SK-N-SH (cell line): Measurements from ENCODE around the gene CCDC197. TPM values are rescaled to one million over a fixed set of nuclear protein-coding genes. Genes with fewer than 3 reads are reported as not detected.

ENCODE experiments used
- CTCF ChIA-PET: fragments of 300-600, 350-600 bp; formaldehyde crosslinking; extraction: SDS; loops from one replicate; lab custom pipeline; 2021; lab: Yijun Ruan, JAX
- POLR2A ChIA-PET: fragments of 350-600 bp; sonication (Branson Sonifier 250); formaldehyde crosslinking; extraction: SDS; loops from one replicate; lab custom pipeline; 2020; ENCODE audit warnings: antibody characterized with exemption, inconsistent platforms; lab: Yijun Ruan, JAX
- DNase-seq: peaks from one replicate; pipeline ENCODE4 v3.0.0; 2012
- H2AFZ ChIP-seq: fragments of 200-600 bp; sonication (generic); 2 replicates; pipeline ENCODE4 v1.8.1; 2016; ENCODE audit warnings: antibody characterized with exemption, mild to moderate bottlenecking, low read depth
- H3F3A ChIP-seq: fragments of 200-600 bp; sonication (generic); replicated peaks from 2 replicates; pipeline ENCODE3; 2016; ENCODE audit warnings: antibody characterized with exemption, mild to moderate bottlenecking; ENCODE audit not compliant: insufficient read depth
- H3K27ac ChIP-seq, 2 experiments: fragments of 200-500 bp in 1 of 2; fragments of 200-600 bp in 1 of 2; sonication (Bioruptor generic) in 1 of 2; sonication (generic), shearing (Covaris generic) in 1 of 2; 2 replicates each; pipeline versions ENCODE4 v1.5.1 to v1.6.1; 2014 to 2016; ENCODE audit warnings: low read depth in 2 of 2, inconsistent platforms in 1 of 2, low read length in 1 of 2, mild to moderate bottlenecking in 1 of 2, mixed read lengths in 1 of 2
- H3K27me3 ChIP-seq: fragments of 200-600 bp; sonication (generic), shearing (Covaris generic); 2 replicates; pipeline ENCODE4 v1.6.1; 2016; ENCODE audit warnings: mixed run types; ENCODE audit not compliant: insufficient read depth
- H3K36me3 ChIP-seq, 2 experiments: fragments of 200-500 bp in 1 of 2; fragments of 200-600 bp in 1 of 2; sonication (Bioruptor generic) in 1 of 2; sonication (generic) in 1 of 2; replicated peaks in 1 of 2; 2 replicates each; pipeline versions ENCODE3 to v1.5.1; 2014 to 2016; ENCODE audit warnings: low read length in 1 of 2, mild to moderate bottlenecking in 1 of 2; ENCODE audit not compliant: insufficient read depth in 2 of 2, control insufficient read depth in 1 of 2
- H3K4me1 ChIP-seq, 2 experiments: fragments of 200-500 bp in 1 of 2; fragments of 200-600 bp in 1 of 2; sonication (Bioruptor generic) in 1 of 2; sonication (generic), shearing (Covaris generic) in 1 of 2; 2 replicates each; pipeline versions ENCODE4 v1.5.1 to v1.6.1; 2014 to 2016; ENCODE audit warnings: low read depth in 1 of 2, low read length in 1 of 2, mixed run types in 1 of 2; ENCODE audit not compliant: insufficient read depth in 2 of 2, control insufficient read depth in 1 of 2
- H3K4me2 ChIP-seq: fragments of 200-600 bp; sonication (generic), shearing (Covaris generic); 2 replicates; pipeline ENCODE4 v1.6.1; 2017; ENCODE audit warnings: mixed run types
- H3K4me3 ChIP-seq, 2 experiments: fragments of 200-500 bp in 1 of 2; fragments of 200-600 bp in 1 of 2; sonication (Bioruptor generic) in 1 of 2; sonication (generic), shearing (Covaris generic) in 1 of 2; 2 replicates each; pipeline versions ENCODE4 v1.5.1 to v1.8.1; 2014 to 2016; ENCODE audit warnings: low read depth in 2 of 2, inconsistent platforms in 1 of 2, low read length in 1 of 2, mild to moderate bottlenecking in 1 of 2, mixed read lengths in 1 of 2, moderate library complexity in 1 of 2
- H3K79me2 ChIP-seq: fragments of 200-600 bp; sonication (generic); 2 replicates; pipeline ENCODE4 v1.8.1; 2017; ENCODE audit warnings: mild to moderate bottlenecking; ENCODE audit not compliant: insufficient read depth
- H3K9ac ChIP-seq: fragments of 200-600 bp; sonication (generic); 2 replicates; pipeline ENCODE4 v1.6.1; 2017; ENCODE audit warnings: mixed run types
- H3K9me2 ChIP-seq: fragments of 200-600 bp; sonication (generic); 2 replicates; pipeline ENCODE4 v1.6.1; 2017; ENCODE audit warnings: mixed run types
- H3K9me3 ChIP-seq: fragments of 200-600 bp; sonication (generic); 2 replicates; pipeline ENCODE4 v1.6.1; 2017; ENCODE audit warnings: mixed run types, mild to moderate bottlenecking, moderate library complexity
- H4K20me1 ChIP-seq: fragments of 200-600 bp; sonication (generic); 2 replicates; pipeline ENCODE4 v1.6.1; 2017; ENCODE audit warnings: mild to moderate bottlenecking, mixed run types; ENCODE audit not compliant: insufficient read depth
- CTCF ChIP-seq: fragments of 200-600 bp; sonication (generic); IDR thresholded peaks from 2 replicates; pipeline ENCODE4 v1.6.1; 2017; ENCODE audit warnings: antibody characterized with exemption, mild to moderate bottlenecking, moderate library complexity
- EP300 ChIP-seq, 2 experiments: IDR thresholded peaks; 2 replicates each; pipeline versions ENCODE4 v1.4.0 to v1.6.1; 2012; ENCODE audit warnings: borderline replicate concordance in 1 of 2, low read depth in 1 of 2, low read length in 1 of 2
- FOSL2 ChIP-seq: IDR thresholded peaks from 2 replicates; pipeline ENCODE4 v1.4.0; 2012; ENCODE audit warnings: low read depth, mild to moderate bottlenecking, moderate library complexity, borderline replicate concordance
- FOXJ3 ChIP-seq: sonication (generic); formaldehyde crosslinking; IDR thresholded peaks from 2 replicates; pipeline ENCODE4 v1.5.1; 2020; ENCODE audit warnings: mild to moderate bottlenecking, missing genetic modification reagents
- FOXM1 ChIP-seq: IDR thresholded peaks from 2 replicates; pipeline ENCODE4 v1.4.0; 2012; ENCODE audit warnings: low read depth, mild to moderate bottlenecking
- GABPA ChIP-seq: IDR thresholded peaks from 2 replicates; pipeline ENCODE4 v1.4.0; 2012; ENCODE audit warnings: low read depth, mild to moderate bottlenecking
- NFIC ChIP-seq: IDR thresholded peaks from 2 replicates; pipeline ENCODE4 v1.4.0; 2012; ENCODE audit warnings: borderline replicate concordance
- RXRA ChIP-seq: IDR thresholded peaks from 2 replicates; pipeline ENCODE4 v1.4.0; 2012; ENCODE audit warnings: low read depth, mild to moderate bottlenecking, borderline replicate concordance
- SIN3A ChIP-seq: IDR thresholded peaks from 2 replicates; pipeline ENCODE4 v1.6.1; 2012; ENCODE audit warnings: low read depth, mild to moderate bottlenecking, low read length, moderate library complexity, borderline replicate concordance
- SMC3 ChIP-seq: IDR thresholded peaks from 2 replicates; pipeline ENCODE4 v1.6.1; 2012; ENCODE audit warnings: low read depth, low read length, improper control_type of control experiment
- USF2 ChIP-seq: fragments of 150-350 bp; IDR thresholded peaks from 2 replicates; pipeline ENCODE4 v1.6.1; 2017; ENCODE audit warnings: antibody characterized with exemption, low read length, low read depth, borderline replicate concordance
- ZBTB33 ChIP-seq: IDR thresholded peaks from 2 replicates; pipeline ENCODE4 v1.4.0; 2012; ENCODE audit warnings: low read depth, borderline replicate concordance
- WGBS: methylation state at CpG from one replicate; pipeline ENCODE4 v1.1.6; 2017; ENCODE audit warnings: low lambda C conversion rate; 5-methylcytosine and 5-hydroxymethylcytosine counted together
- polyA plus RNA-seq, 3 experiments: library from polyadenylated mRNA; depleted of rRNA; stranded (reverse); fragments of >200 nt; gene quantifications; 2 replicates each; pipeline ENCODE4 v1.2.3, GENCODE V29; 2012
- TF ChIP-seq, protein P1 (sequence below): fragments of 150-350 bp; IDR thresholded peaks from 2 replicates; pipeline ENCODE4 v1.6.1; 2016; ENCODE audit warnings: mild to moderate bottlenecking, low read depth, low read length
- TF ChIP-seq, protein P2 (sequence below): IDR thresholded peaks from 2 replicates; pipeline ENCODE4 v1.4.0; 2012; ENCODE audit warnings: low read depth

The CCDC197 gene
- polyA plus RNA-seq, 1 of the 3 experiments (the other 2 are of a cell fraction): not detected

DNA sequence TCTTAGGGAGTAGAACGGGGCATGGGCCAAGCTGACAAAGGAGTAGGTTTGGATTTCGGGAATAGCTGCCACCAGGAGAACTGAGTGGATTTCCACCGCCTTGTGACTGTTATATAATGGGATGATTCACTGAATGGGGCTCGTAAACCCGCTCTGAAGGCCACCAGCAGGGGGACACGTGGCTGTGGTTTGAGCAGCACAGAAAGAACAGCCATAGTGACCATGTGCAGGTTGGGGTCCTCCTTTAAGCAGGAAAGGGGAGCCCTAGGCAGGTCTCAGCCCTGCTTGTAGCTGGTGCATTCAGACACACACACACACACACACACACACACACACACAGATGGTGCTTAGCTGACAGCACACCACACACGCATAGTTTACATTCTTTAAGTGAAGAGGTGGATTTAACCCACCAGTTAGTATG lies 12.1 kb upstream of the CCDC197 start (continued):
- TF ChIP-seq, protein P1, sequence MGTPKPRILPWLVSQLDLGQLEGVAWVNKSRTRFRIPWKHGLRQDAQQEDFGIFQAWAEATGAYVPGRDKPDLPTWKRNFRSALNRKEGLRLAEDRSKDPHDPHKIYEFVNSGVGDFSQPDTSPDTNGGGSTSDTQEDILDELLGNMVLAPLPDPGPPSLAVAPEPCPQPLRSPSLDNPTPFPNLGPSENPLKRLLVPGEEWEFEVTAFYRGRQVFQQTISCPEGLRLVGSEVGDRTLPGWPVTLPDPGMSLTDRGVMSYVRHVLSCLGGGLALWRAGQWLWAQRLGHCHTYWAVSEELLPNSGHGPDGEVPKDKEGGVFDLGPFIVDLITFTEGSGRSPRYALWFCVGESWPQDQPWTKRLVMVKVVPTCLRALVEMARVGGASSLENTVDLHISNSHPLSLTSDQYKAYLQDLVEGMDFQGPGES: no peak
- TF ChIP-seq GABPA: no peak
- TF ChIP-seq EP300 (IDR thresholded peaks at IDR 0.05; ENCODE audit: borderline replicate concordance in 1 of 2, low read depth in 1 of 2, low read length in 1 of 2): no peak
- no peak for TF ChIP-seq FOXM1
- TF ChIP-seq, protein P2, sequence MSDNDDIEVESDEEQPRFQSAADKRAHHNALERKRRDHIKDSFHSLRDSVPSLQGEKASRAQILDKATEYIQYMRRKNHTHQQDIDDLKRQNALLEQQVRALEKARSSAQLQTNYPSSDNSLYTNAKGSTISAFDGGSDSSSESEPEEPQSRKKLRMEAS: peak; percentile 47; the same call in 1 of the 2 replicates
- TF ChIP-seq FOXJ3 (CRISPR knock-in tag): no peak
- TF ChIP-seq NFIC: no peak
- TF ChIP-seq SIN3A: no peak
- TF ChIP-seq ZBTB33: no peak
- TF ChIP-seq SMC3: no peak
- peak; percentile 24; the same call in 1 of the 2 replicates for TF ChIP-seq FOSL2
- TF ChIP-seq CTCF: peak; percentile 58

GRCh38 chr14:93986955-93987354 lies 10.1 kb upstream of the CCDC197 start:
- Histone ChIP-seq H3K27me3 (no peaks in the 10 kb centered on the region), H3K36me3 (no peaks in the 10 kb centered on the region), H3F3A (no peaks in the 10 kb centered on the region), H3K79me2 (no peaks in the 10 kb centered on the region), H4K20me1 (no peaks in the 10 kb centered on the region), H3K4me1 (peaks cover 5 to 7% of the 10 kb centered on the region in 2 experiments; a peak in 2 of 4 replicates), H3K9ac (no peak overlapping the region), H2AFZ (no peak overlapping the region), H3K4me2 (no peak overlapping the region), H3K9me3 (no peaks in the 10 kb centered on the region), H3K4me3 (no peak overlapping the region), H3K27ac (no peak overlapping the region), H3K9me2 (no peaks in the 10 kb centered on the region)
- no peak for TF ChIP-seq FOXJ3 (CRISPR knock-in tag)
- TF ChIP-seq CTCF: no peak
- TF ChIP-seq RXRA: no peak
- no peak for TF ChIP-seq USF2
- DNase-seq: no peak
- POLR2A ChIA-PET: no interaction called here
- CTCF ChIA-PET: interaction anchor here (1.1 to 6.5 kb wide), 5 partner anchors 10 to 150 kb away, joined by 3 to 38 read pairs (median 4); partner anchors contain the start of gene CCDC197
- 82% methylated on average over 5 of the region's 9 CpGs for WGBS
